PC-3 (cell line): ENCODE data around the gene ESRRB.

Experiments
- EZH2 ChIP-seq: fragments of 300-600 bp; sonication (generic); IDR thresholded peaks from one replicate; pipeline ENCODE4 v1.6.1; 2017; ENCODE audit warnings: antibody characterized with exemption, mild to moderate bottlenecking, low read length; ENCODE audit not compliant: unreplicated experiment
- EZH2phosphoT487 ChIP-seq: fragments of 300-600 bp; sonication (generic); IDR thresholded peaks from 2 replicates; pipeline ENCODE4 v1.6.1; 2018; ENCODE audit warnings: mild to moderate bottlenecking, antibody characterized with exemption, low read length, borderline replicate concordance
- TF ChIP-seq, protein P1 (sequence below): fragments of 300-600 bp; sonication (generic); conservative IDR thresholded peaks from 2 replicates; pipeline ENCODE4 v1.5.1; 2017; ENCODE audit warnings: antibody characterized with exemption, low read depth, mild to moderate bottlenecking, low read length

DNA sequence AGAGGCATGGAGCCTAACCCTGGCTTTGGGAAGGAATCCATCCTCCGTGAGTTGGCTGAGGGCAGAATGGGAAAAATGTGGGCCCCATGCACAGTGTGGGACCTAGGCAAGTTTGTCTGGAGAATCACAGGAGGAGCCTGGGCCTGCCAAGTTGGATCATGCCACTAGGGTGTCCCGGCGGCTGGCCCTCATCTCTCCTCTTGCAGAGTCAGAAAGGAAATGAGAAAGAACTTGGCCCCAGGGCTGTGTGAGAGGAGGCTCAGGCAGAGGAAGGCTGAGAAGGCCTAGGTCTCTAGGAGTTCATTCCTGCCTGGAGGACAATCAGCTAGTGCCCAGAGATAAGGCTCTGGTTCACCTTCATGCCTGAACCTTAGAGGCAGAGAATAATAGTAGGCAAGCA lies 2.5 kb upstream of the ESRRB start:
- TF ChIP-seq EZH2phosphoT487 (no peak), EZH2 (no peak)
- TF ChIP-seq, protein P1, sequence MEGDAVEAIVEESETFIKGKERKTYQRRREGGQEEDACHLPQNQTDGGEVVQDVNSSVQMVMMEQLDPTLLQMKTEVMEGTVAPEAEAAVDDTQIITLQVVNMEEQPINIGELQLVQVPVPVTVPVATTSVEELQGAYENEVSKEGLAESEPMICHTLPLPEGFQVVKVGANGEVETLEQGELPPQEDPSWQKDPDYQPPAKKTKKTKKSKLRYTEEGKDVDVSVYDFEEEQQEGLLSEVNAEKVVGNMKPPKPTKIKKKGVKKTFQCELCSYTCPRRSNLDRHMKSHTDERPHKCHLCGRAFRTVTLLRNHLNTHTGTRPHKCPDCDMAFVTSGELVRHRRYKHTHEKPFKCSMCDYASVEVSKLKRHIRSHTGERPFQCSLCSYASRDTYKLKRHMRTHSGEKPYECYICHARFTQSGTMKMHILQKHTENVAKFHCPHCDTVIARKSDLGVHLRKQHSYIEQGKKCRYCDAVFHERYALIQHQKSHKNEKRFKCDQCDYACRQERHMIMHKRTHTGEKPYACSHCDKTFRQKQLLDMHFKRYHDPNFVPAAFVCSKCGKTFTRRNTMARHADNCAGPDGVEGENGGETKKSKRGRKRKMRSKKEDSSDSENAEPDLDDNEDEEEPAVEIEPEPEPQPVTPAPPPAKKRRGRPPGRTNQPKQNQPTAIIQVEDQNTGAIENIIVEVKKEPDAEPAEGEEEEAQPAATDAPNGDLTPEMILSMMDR: no peak
